H9 (cell line): ENCODE data around the gene NXNL2. TPM values are rescaled to one million over a fixed set of nuclear protein-coding genes. Genes with fewer than 3 reads are reported as not detected.

Experiments
- DNase-seq: peaks from one replicate; pipeline ENCODE4 v3.0.0-alpha.2; 2017
- H2AFZ ChIP-seq: one replicate; pipeline ENCODE4 v1.6.1; 2013; ENCODE audit warnings: mild to moderate bottlenecking, low read length, control low read depth, moderate library complexity
- H2AK5ac ChIP-seq: 2 replicates; pipeline ENCODE4 v1.6.1; 2013; ENCODE audit warnings: low read length, control low read depth, mixed read lengths; ENCODE audit not compliant: insufficient read length
- H2BK120ac ChIP-seq: one replicate; pipeline ENCODE4 v1.6.1; 2013; ENCODE audit warnings: low read depth, mild to moderate bottlenecking, low read length, control low read depth, inconsistent platforms; ENCODE audit not compliant: poor library complexity, severe bottlenecking
- H2BK12ac ChIP-seq: 2 replicates; pipeline ENCODE4 v1.6.1; 2013; ENCODE audit warnings: low read length, control low read depth, mixed read lengths, low read depth; ENCODE audit not compliant: insufficient read length
- H2BK15ac ChIP-seq: 2 replicates; pipeline ENCODE4 v1.6.1; 2013; ENCODE audit warnings: low read depth, low read length, control low read depth
- H2BK20ac ChIP-seq: one replicate; pipeline ENCODE4 v1.6.1; 2013; ENCODE audit warnings: low read depth, mild to moderate bottlenecking, low read length, control low read depth, inconsistent platforms; ENCODE audit not compliant: poor library complexity, severe bottlenecking
- H2BK5ac ChIP-seq: 2 replicates; pipeline ENCODE4 v1.6.1; 2013; ENCODE audit warnings: low read length, control low read depth, mixed read lengths; ENCODE audit not compliant: insufficient read length
- H3K14ac ChIP-seq: 2 replicates; pipeline ENCODE4 v1.6.1; 2013; ENCODE audit warnings: low read length, control low read depth; ENCODE audit not compliant: insufficient read depth
- H3K18ac ChIP-seq: 2 replicates; pipeline ENCODE4 v1.6.1; 2013; ENCODE audit warnings: low read depth, mild to moderate bottlenecking, mixed read lengths, low read length, control low read depth; ENCODE audit not compliant: insufficient read length
- H3K23ac ChIP-seq: 2 replicates; pipeline ENCODE4 v1.6.1; 2013; ENCODE audit warnings: low read length, control low read depth, mixed read lengths, low read depth; ENCODE audit not compliant: insufficient read length
- H3K23me2 ChIP-seq: 2 replicates; pipeline ENCODE4 v1.6.1; 2013; ENCODE audit warnings: low read depth, mild to moderate bottlenecking, mixed read lengths, low read length, control low read depth; ENCODE audit not compliant: insufficient read length, poor library complexity, severe bottlenecking
- H3K27ac ChIP-seq: 2 replicates; pipeline ENCODE4 v1.5.1; 2013; ENCODE audit warnings: low read length, control low read depth, mixed read lengths, low read depth; ENCODE audit not compliant: insufficient read length
- H3K27me3 ChIP-seq: 2 replicates; pipeline ENCODE4 v1.6.1; 2013; ENCODE audit warnings: low read length, control low read depth, inconsistent platforms; ENCODE audit not compliant: insufficient read depth
- H3K4ac ChIP-seq: 2 replicates; pipeline ENCODE4 v1.6.1; 2013; ENCODE audit warnings: low read depth, mild to moderate bottlenecking, control low read depth, inconsistent platforms, low read length, moderate library complexity
- H3K4me1 ChIP-seq: 2 replicates; pipeline ENCODE4 v1.6.1; 2013; ENCODE audit warnings: low read length, control low read depth, inconsistent platforms; ENCODE audit not compliant: insufficient read depth
- H3K4me2 ChIP-seq: 2 replicates; pipeline ENCODE4 v1.6.1; 2013; ENCODE audit warnings: low read length, control low read depth, mixed read lengths; ENCODE audit not compliant: insufficient read length, insufficient read depth
- H3K56ac ChIP-seq: 2 replicates; pipeline ENCODE4 v1.6.1; 2013; ENCODE audit warnings: low read depth, mild to moderate bottlenecking, mixed read lengths, low read length, control low read depth; ENCODE audit not compliant: insufficient read length
- H3K79me1 ChIP-seq: 2 replicates; pipeline ENCODE4 v1.6.1; 2013; ENCODE audit warnings: low read depth, mild to moderate bottlenecking, moderate library complexity, low read length, control low read depth, inconsistent platforms; ENCODE audit not compliant: insufficient read depth, poor library complexity, severe bottlenecking
- H3K79me2 ChIP-seq: 2 replicates; pipeline ENCODE4 v1.6.1; 2013; ENCODE audit warnings: low read length, control low read depth, inconsistent platforms; ENCODE audit not compliant: insufficient read depth
- H3K9ac ChIP-seq: 2 replicates; pipeline ENCODE4 v1.6.1; 2013; ENCODE audit warnings: low read length, control low read depth, mixed read lengths; ENCODE audit not compliant: insufficient read length; ENCODE audit errors: extremely low read depth
- H3K9me3 ChIP-seq: one replicate; pipeline ENCODE4 v1.6.1; 2013; ENCODE audit warnings: low read depth, low read length, inconsistent platforms; ENCODE audit not compliant: control insufficient read depth
- H3T11ph ChIP-seq: one replicate; pipeline ENCODE4 v1.6.1; 2013; ENCODE audit warnings: mild to moderate bottlenecking, low read length, control low read depth, inconsistent platforms
- H4K20me1 ChIP-seq: one replicate; pipeline ENCODE4 v1.6.1; 2013; ENCODE audit not compliant: control insufficient read depth, insufficient read length, insufficient read depth
- H4K5ac ChIP-seq: 2 replicates; pipeline ENCODE4 v1.6.1; 2013; ENCODE audit warnings: low read depth, mild to moderate bottlenecking, mixed read lengths, low read length, control low read depth; ENCODE audit not compliant: insufficient read length
- H4K8ac ChIP-seq: replicated peaks from 2 replicates; pipeline ENCODE4 v1.6.1; 2013; ENCODE audit warnings: low read length, control low read depth, mixed read lengths, low read depth; ENCODE audit not compliant: insufficient read length
- H4K91ac ChIP-seq: 2 replicates; pipeline ENCODE4 v1.6.1; 2013; ENCODE audit warnings: low read depth, mild to moderate bottlenecking, moderate library complexity, mixed read lengths, low read length, control low read depth; ENCODE audit not compliant: insufficient read length
- H3K27ac Mint-ChIP-seq, 3 experiments: 2 replicates in 2 of 3; 3 replicates in 1 of 3; pipeline ENCODE4 v1.8.0; 2020 to 2021; ENCODE audit warnings: mixed read lengths in 3 of 3, mild to moderate bottlenecking in 1 of 3, moderate library complexity in 1 of 3
- H3K27me3 Mint-ChIP-seq: 2 replicates; pipeline ENCODE4 v1.8.0; 2021; ENCODE audit warnings: low read depth, mild to moderate bottlenecking, moderate library complexity, mixed read lengths
- H3K36me3 Mint-ChIP-seq, 3 experiments: 2 replicates in 2 of 3; 3 replicates in 1 of 3; pipeline ENCODE4 v1.8.0; 2020 to 2021; ENCODE audit warnings: low read depth in 3 of 3, mixed read lengths in 3 of 3; ENCODE audit not compliant: insufficient read depth in 1 of 3
- H3K4me1 Mint-ChIP-seq, 2 experiments: 2 replicates each; pipeline ENCODE4 v1.8.0; 2020; ENCODE audit warnings: mixed read lengths in 2 of 2
- H3K4me3 Mint-ChIP-seq, 2 experiments: 2 replicates in 1 of 2; 3 replicates in 1 of 2; pipeline ENCODE4 v1.8.0; 2020 to 2021; ENCODE audit warnings: mild to moderate bottlenecking in 2 of 2, mixed read lengths in 2 of 2, moderate library complexity in 1 of 2
- H3K9me3 Mint-ChIP-seq, 2 experiments: 2 replicates in 1 of 2; 3 replicates in 1 of 2; pipeline ENCODE4 v1.8.0; 2020; ENCODE audit warnings: mild to moderate bottlenecking in 2 of 2, mixed read lengths in 2 of 2, moderate library complexity in 1 of 2
- WGBS: extraction: QIAGEN DNeasy Blood & Tissue Kit; methylation state at CpG from one replicate; pipeline ENCODE4 v1.1.7; 2013; ENCODE audit warnings: missing lambda C conversion rate, low lambda C conversion rate, mixed read lengths; ENCODE audit not compliant: insufficient read length; ENCODE audit errors: extremely low coverage; 5-methylcytosine and 5-hydroxymethylcytosine counted together
- total RNA-seq: library from RNA; stranded (reverse); gene quantifications from 2 replicates; pipeline ENCODE4 v1.2.1, GENCODE V29; 2021
- TF ChIP-seq, protein P1 (sequence below): fragments of 200-600 bp; sonication (generic); conservative IDR thresholded peaks from 3 replicates; pipeline ENCODE4 v1.8.0; 2021; ENCODE audit warnings: antibody characterized with exemption, mild to moderate bottlenecking

NXNL2 gene
- total RNA-seq, 1 experiment from 2014 or later, result 0.57 TPM

DNA sequence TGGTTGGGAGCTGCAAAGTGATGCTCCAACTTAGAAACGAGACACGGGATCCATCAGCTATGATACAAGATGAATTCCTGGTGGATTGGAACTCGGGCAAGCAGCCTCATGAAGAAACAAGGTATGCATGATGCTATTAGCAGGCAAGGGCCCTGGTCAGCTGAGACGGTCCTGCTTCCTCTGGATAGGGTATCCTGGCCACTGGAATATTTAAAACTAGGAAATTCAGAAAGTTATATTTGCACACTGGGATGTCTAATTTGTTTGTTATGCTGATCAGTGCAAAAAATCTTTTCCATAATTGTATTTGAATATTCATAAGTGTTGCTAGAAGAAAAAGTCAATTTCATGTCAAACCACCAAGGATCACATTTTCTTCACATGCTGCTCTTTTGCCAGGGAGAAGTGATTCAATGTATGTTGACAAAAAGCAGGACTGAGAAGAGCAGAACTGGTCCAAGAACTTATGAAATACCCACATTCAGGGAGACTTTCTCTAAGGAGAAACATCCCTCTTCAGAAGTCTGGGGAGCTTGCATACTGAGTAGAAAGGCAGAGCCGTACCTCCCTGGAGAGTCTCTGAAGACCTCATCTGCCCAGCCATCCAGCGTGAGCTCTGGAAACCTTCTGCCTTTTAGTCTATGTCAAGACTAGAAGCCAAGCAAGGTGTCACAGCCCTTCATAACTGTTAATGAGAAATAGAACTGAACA is 6.7 kb upstream of the NXNL2 start:
- no peak overlapping the region for H2BK5ac ChIP-seq
- H3K23ac ChIP-seq, result no peak overlapping the region
- peaks cover 11% of the 10 kb centered on the region; the same call in 1 of the 2 replicates for H3K4me1 ChIP-seq
- H2AK5ac ChIP-seq, result no peak overlapping the region
- no peaks in the 10 kb centered on the region for H4K20me1 ChIP-seq
- H3K9ac ChIP-seq, result no peak overlapping the region
- no peak overlapping the region for H3K4me2 ChIP-seq
- no peak overlapping the region for H2BK15ac ChIP-seq
- no peak overlapping the region for H4K5ac ChIP-seq
- H3K18ac ChIP-seq, result no peak overlapping the region
- no peak overlapping the region for H3K27ac ChIP-seq
- peaks cover 0 to 2% of the 10 kb centered on the region in 2 experiments; a peak in 1 of 5 replicates for H3K9me3 Mint-ChIP-seq
- H3K4me1 Mint-ChIP-seq, result peaks cover 28 to 36% of the 10 kb centered on the region in 2 experiments
- peaks cover 4% of the 10 kb centered on the region for H3K23me2 ChIP-seq
- 0 out of 5 replicates have a peak overlapping the region, but pooled peaks of 1 of the 2 experiments have one; percentile 2 for H3K4me3 Mint-ChIP-seq
- H3K27me3 ChIP-seq, result no peaks in the 10 kb centered on the region
- H4K8ac ChIP-seq, result no peak overlapping the region
- H3K27me3 Mint-ChIP-seq, result peaks cover 8% of the 10 kb centered on the region
- WGBS, result no CpG with 5 or more reads among the region's 6 CpGs
- no peak for DNase-seq
- H2BK120ac ChIP-seq, result no peak overlapping the region
- H3K27ac Mint-ChIP-seq, result no peak overlapping the region
- no peak overlapping the region for H3T11ph ChIP-seq
- H3K14ac ChIP-seq, result no peak overlapping the region
- no peak overlapping the region for H3K4ac ChIP-seq
- H2BK20ac ChIP-seq, result no peak overlapping the region
- no peaks in the 10 kb centered on the region for H3K79me1 ChIP-seq
- no peaks in the 10 kb centered on the region for H3K9me3 ChIP-seq
- no peak overlapping the region for H2BK12ac ChIP-seq
- H4K91ac ChIP-seq, result no peak overlapping the region
- H2AFZ ChIP-seq, result no peak overlapping the region
- H3K56ac ChIP-seq, result no peak overlapping the region
- H3K36me3 Mint-ChIP-seq, result no peaks in the 10 kb centered on the region; a peak in 1 of 7 replicates
- TF ChIP-seq, protein P1, sequence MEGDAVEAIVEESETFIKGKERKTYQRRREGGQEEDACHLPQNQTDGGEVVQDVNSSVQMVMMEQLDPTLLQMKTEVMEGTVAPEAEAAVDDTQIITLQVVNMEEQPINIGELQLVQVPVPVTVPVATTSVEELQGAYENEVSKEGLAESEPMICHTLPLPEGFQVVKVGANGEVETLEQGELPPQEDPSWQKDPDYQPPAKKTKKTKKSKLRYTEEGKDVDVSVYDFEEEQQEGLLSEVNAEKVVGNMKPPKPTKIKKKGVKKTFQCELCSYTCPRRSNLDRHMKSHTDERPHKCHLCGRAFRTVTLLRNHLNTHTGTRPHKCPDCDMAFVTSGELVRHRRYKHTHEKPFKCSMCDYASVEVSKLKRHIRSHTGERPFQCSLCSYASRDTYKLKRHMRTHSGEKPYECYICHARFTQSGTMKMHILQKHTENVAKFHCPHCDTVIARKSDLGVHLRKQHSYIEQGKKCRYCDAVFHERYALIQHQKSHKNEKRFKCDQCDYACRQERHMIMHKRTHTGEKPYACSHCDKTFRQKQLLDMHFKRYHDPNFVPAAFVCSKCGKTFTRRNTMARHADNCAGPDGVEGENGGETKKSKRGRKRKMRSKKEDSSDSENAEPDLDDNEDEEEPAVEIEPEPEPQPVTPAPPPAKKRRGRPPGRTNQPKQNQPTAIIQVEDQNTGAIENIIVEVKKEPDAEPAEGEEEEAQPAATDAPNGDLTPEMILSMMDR, result no peak
- H3K79me2 ChIP-seq, result no peaks in the 10 kb centered on the region
